Measurements from ENCODE around the gene NR4A1.
"Not testable (repeated sequence)": the region's sequence is repeated elsewhere in the genome, so short reads cannot be mapped to it uniquely, and the experiment has no call there.

The NR4A1 gene

GRCh38 chr12:52087961-52088820 lies 36.9 kb downstream of the NR4A1 start:
- no peaks in the 10 kb centered on the region for H3K27me3 ChIP-seq (ENCODE audit: control insufficient read depth, insufficient read depth, low read length, poor library complexity, severe bottlenecking)
- H3K4me1 ChIP-seq (ENCODE audit: control insufficient read depth, insufficient read depth, low read length) = no peaks in the 10 kb centered on the region
- H3K36me3 ChIP-seq (ENCODE audit: control insufficient read depth, insufficient read depth, low read length) = no peaks in the 10 kb centered on the region
- no peak overlapping the region for H3K4me3 ChIP-seq (ENCODE audit: insufficient read depth, low read depth, low read length)
- H3K27ac ChIP-seq (ENCODE audit: insufficient read depth, low read depth, low read length, poor library complexity, severe bottlenecking) = no peak overlapping the region
- WGBS, 2 experiments = 88 to 89% methylated on average over 20 of the region's 20 CpGs
- H3K9me3 ChIP-seq (ENCODE audit: control insufficient read depth, low read length) = no peaks in the 10 kb centered on the region

- H3K36me3 ChIP-seq (ENCODE audit: control insufficient read depth, insufficient read depth, low read length) = no peaks in the 10 kb centered on the region
- no peaks in the 10 kb centered on the region for H3K4me1 ChIP-seq (ENCODE audit: control insufficient read depth, insufficient read depth, low read length)
- H3K4me3 ChIP-seq (ENCODE audit: insufficient read depth, low read depth, low read length) = no peak overlapping the region
- H3K9me3 ChIP-seq (ENCODE audit: control insufficient read depth, low read length) = no peaks in the 10 kb centered on the region
- WGBS, 2 experiments = 92 to 93% methylated on average over 11 of the region's 11 CpGs
- H3K27me3 ChIP-seq (ENCODE audit: control insufficient read depth, insufficient read depth, low read length, poor library complexity, severe bottlenecking) = no peaks in the 10 kb centered on the region
- H3K27ac ChIP-seq (ENCODE audit: insufficient read depth, low read depth, low read length, poor library complexity, severe bottlenecking) = no peak overlapping the region
Observed at GRCh38 chr12:52089491-52089890, 38.2 kb downstream of the NR4A1 start.

- 89 to 91% methylated on average over 10 of the region's 10 CpGs for WGBS, 2 experiments
Observed at GRCh38 chr12:52090291-52090690, 39.0 kb downstream of the NR4A1 start.

GRCh38 chr12:52091061-52091460 lies 39.8 kb downstream of the NR4A1 start:
- no peak overlapping the region for H3K4me3 ChIP-seq (ENCODE audit: insufficient read depth, low read depth, low read length)
- H3K27me3 ChIP-seq (ENCODE audit: control insufficient read depth, insufficient read depth, low read length, poor library complexity, severe bottlenecking) = no peaks in the 10 kb centered on the region
- H3K36me3 ChIP-seq (ENCODE audit: control insufficient read depth, insufficient read depth, low read length) = no peaks in the 10 kb centered on the region
- H3K27ac ChIP-seq (ENCODE audit: insufficient read depth, low read depth, low read length, poor library complexity, severe bottlenecking) = no peak overlapping the region
- H3K4me1 ChIP-seq (ENCODE audit: control insufficient read depth, insufficient read depth, low read length) = no peaks in the 10 kb centered on the region
- WGBS, 2 experiments = 20 to 29% methylated on average over 3 of the region's 3 CpGs
- no peaks in the 10 kb centered on the region for H3K9me3 ChIP-seq (ENCODE audit: control insufficient read depth, low read length)

More at GRCh38 chr12:52090291-52090690, 39.0 kb downstream of the NR4A1 start:
- Histone ChIP-seq H3K4me3 (ENCODE audit: insufficient read depth, low read depth, low read length) (no peak overlapping the region), H3K27me3 (ENCODE audit: control insufficient read depth, insufficient read depth, low read length, poor library complexity, severe bottlenecking) (no peaks in the 10 kb centered on the region), H3K27ac (ENCODE audit: insufficient read depth, low read depth, low read length, poor library complexity, severe bottlenecking) (no peak overlapping the region), H3K36me3 (ENCODE audit: control insufficient read depth, insufficient read depth, low read length) (no peaks in the 10 kb centered on the region), H3K4me1 (ENCODE audit: control insufficient read depth, insufficient read depth, low read length) (no peaks in the 10 kb centered on the region), H3K9me3 (ENCODE audit: control insufficient read depth, low read length) (no peaks in the 10 kb centered on the region)

GRCh38 chr12:52091869-52092268 lies 40.6 kb downstream of the NR4A1 start:
- 93 to 95% methylated on average over 8 of the region's 8 CpGs for WGBS, 2 experiments
- H3K4me1 ChIP-seq (ENCODE audit: control insufficient read depth, insufficient read depth, low read length) = no peaks in the 10 kb centered on the region
- no peaks in the 10 kb centered on the region for H3K36me3 ChIP-seq (ENCODE audit: control insufficient read depth, insufficient read depth, low read length)
- H3K27me3 ChIP-seq (ENCODE audit: control insufficient read depth, insufficient read depth, low read length, poor library complexity, severe bottlenecking) = no peaks in the 10 kb centered on the region
- no peaks in the 10 kb centered on the region for H3K9me3 ChIP-seq (ENCODE audit: control insufficient read depth, low read length)
- H3K4me3 ChIP-seq (ENCODE audit: insufficient read depth, low read depth, low read length) = no peak overlapping the region
- no peak overlapping the region for H3K27ac ChIP-seq (ENCODE audit: insufficient read depth, low read depth, low read length, poor library complexity, severe bottlenecking)

GRCh38 chr12:52093346-52093745 lies 42.1 kb downstream of the NR4A1 start:
- Histone ChIP-seq H3K27me3 (ENCODE audit: control insufficient read depth, insufficient read depth, low read length, poor library complexity, severe bottlenecking) (no peaks in the 10 kb centered on the region), H3K4me3 (ENCODE audit: insufficient read depth, low read depth, low read length) (no peak overlapping the region), H3K9me3 (ENCODE audit: control insufficient read depth, low read length) (no peaks in the 10 kb centered on the region), H3K27ac (ENCODE audit: insufficient read depth, low read depth, low read length, poor library complexity, severe bottlenecking) (no peak overlapping the region), H3K4me1 (ENCODE audit: control insufficient read depth, insufficient read depth, low read length) (no peaks in the 10 kb centered on the region), H3K36me3 (ENCODE audit: control insufficient read depth, insufficient read depth, low read length) (no peaks in the 10 kb centered on the region)
- WGBS, 2 experiments = 89 to 91% methylated on average over 6 to 7 of the region's 7 CpGs

- Histone ChIP-seq H3K27ac (ENCODE audit: insufficient read depth, low read depth, low read length, poor library complexity, severe bottlenecking) (no peak overlapping the region), H3K4me1 (ENCODE audit: control insufficient read depth, insufficient read depth, low read length) (no peaks in the 10 kb centered on the region), H3K9me3 (ENCODE audit: control insufficient read depth, low read length) (no peaks in the 10 kb centered on the region), H3K36me3 (ENCODE audit: control insufficient read depth, insufficient read depth, low read length) (no peaks in the 10 kb centered on the region), H3K4me3 (ENCODE audit: insufficient read depth, low read depth, low read length) (no peak overlapping the region), H3K27me3 (ENCODE audit: control insufficient read depth, insufficient read depth, low read length, poor library complexity, severe bottlenecking) (peaks cover 5% of the 10 kb centered on the region)
- WGBS, 2 experiments = 95 to 96% methylated on average over 11 of the region's 15 CpGs
Observed at GRCh38 chr12:52096332-52097044, 45.2 kb downstream of the NR4A1 start.

- H3K36me3 ChIP-seq (ENCODE audit: control insufficient read depth, insufficient read depth, low read length) = no peaks in the 10 kb centered on the region
- peaks cover 5% of the 10 kb centered on the region for H3K27me3 ChIP-seq (ENCODE audit: control insufficient read depth, insufficient read depth, low read length, poor library complexity, severe bottlenecking)
- H3K9me3 ChIP-seq (ENCODE audit: control insufficient read depth, low read length) = no peaks in the 10 kb centered on the region
- 83 to 91% methylated on average over 18 to 21 of the region's 21 CpGs for WGBS, 2 experiments
- H3K4me3 ChIP-seq (ENCODE audit: insufficient read depth, low read depth, low read length) = no peak overlapping the region
- no peak overlapping the region for H3K27ac ChIP-seq (ENCODE audit: insufficient read depth, low read depth, low read length, poor library complexity, severe bottlenecking)
- H3K4me1 ChIP-seq (ENCODE audit: control insufficient read depth, insufficient read depth, low read length) = no peaks in the 10 kb centered on the region
Observed at GRCh38 chr12:52097045-52097666, 45.9 kb downstream of the NR4A1 start.

- not testable (repeated sequence) for H3K36me3 ChIP-seq (ENCODE audit: control insufficient read depth, insufficient read depth, low read length); H3K9me3 ChIP-seq (ENCODE audit: control insufficient read depth, low read length); H3K4me1 ChIP-seq (ENCODE audit: control insufficient read depth, insufficient read depth, low read length); H3K4me3 ChIP-seq (ENCODE audit: insufficient read depth, low read depth, low read length); H3K27ac ChIP-seq (ENCODE audit: insufficient read depth, low read depth, low read length, poor library complexity, severe bottlenecking); H3K27me3 ChIP-seq (ENCODE audit: control insufficient read depth, insufficient read depth, low read length, poor library complexity, severe bottlenecking)
- 76 to 82% methylated on average over 10 of the region's 10 CpGs for WGBS, 2 experiments
Observed at GRCh38 chr12:52104431-52105089, 53.3 kb downstream of the NR4A1 start.

All from ectodermal cell (in vitro differentiated cells).